Mesenchymal stem cell (in vitro differentiated cells and primary cell): ENCODE measurements around the gene ZNF837.
"Not testable (repeated sequence)": the region's sequence is repeated elsewhere in the genome, so short reads cannot be mapped to it uniquely, and the experiment has no call there.

ENCODE experiments used
- DNase-seq: peaks from one replicate; pipeline ENCODE4 v3.0.0-alpha.2; 2013
- H2AFZ ChIP-seq: one replicate; pipeline ENCODE4 v1.6.1; 2013; ENCODE audit warnings: low read depth, mild to moderate bottlenecking, control low read depth, inconsistent platforms, low read length, moderate library complexity
- H2AK5ac ChIP-seq: 2 replicates; pipeline ENCODE4 v1.6.1; 2013; ENCODE audit warnings: low read length, moderate library complexity, mild to moderate bottlenecking, inconsistent platforms; ENCODE audit not compliant: severe bottlenecking
- H2BK120ac ChIP-seq: one replicate; pipeline ENCODE4 v1.6.1; 2013; ENCODE audit warnings: low read depth, mild to moderate bottlenecking, inconsistent platforms, low read length, moderate library complexity
- H2BK12ac ChIP-seq, 2 experiments: one replicate each; pipeline ENCODE4 v1.6.1; 2013; ENCODE audit warnings: inconsistent platforms in 2 of 2, low read length in 2 of 2, mild to moderate bottlenecking in 2 of 2, moderate library complexity in 2 of 2, control low read depth in 1 of 2
- H2BK15ac ChIP-seq: one replicate; pipeline ENCODE4 v1.6.1; 2013; ENCODE audit warnings: mild to moderate bottlenecking, low read depth, inconsistent platforms; ENCODE audit not compliant: poor library complexity, severe bottlenecking
- H2BK5ac ChIP-seq: 2 replicates; pipeline ENCODE4 v1.6.1; 2013; ENCODE audit warnings: low read depth, mild to moderate bottlenecking, low read length, control low read depth, inconsistent platforms; ENCODE audit not compliant: poor library complexity, severe bottlenecking
- H3K14ac ChIP-seq, 2 experiments: one replicate each; pipeline ENCODE4 v1.6.1; 2013; ENCODE audit warnings: inconsistent platforms in 2 of 2, low read length in 2 of 2, control low read depth in 1 of 2, mild to moderate bottlenecking in 1 of 2, moderate library complexity in 1 of 2
- H3K18ac ChIP-seq, 2 experiments: one replicate each; pipeline ENCODE4 v1.6.1; 2013; ENCODE audit warnings: inconsistent platforms in 2 of 2, low read length in 2 of 2, control low read depth in 1 of 2, low read depth in 1 of 2, mild to moderate bottlenecking in 1 of 2
- H3K23ac ChIP-seq, 2 experiments: one replicate each; pipeline ENCODE4 v1.6.1; 2013; ENCODE audit warnings: inconsistent platforms in 2 of 2, low read length in 2 of 2, mild to moderate bottlenecking in 2 of 2, moderate library complexity in 2 of 2, control low read depth in 1 of 2
- H3K27ac ChIP-seq: 2 replicates; pipeline ENCODE4 v1.5.1; 2013; ENCODE audit warnings: mild to moderate bottlenecking, moderate library complexity, low read length, control low read depth, inconsistent platforms; ENCODE audit not compliant: poor library complexity, severe bottlenecking
- H3K27me3 ChIP-seq, 2 experiments: 2 replicates each; pipeline versions ENCODE4 v1.6.1 to v1.7.0; 2013; ENCODE audit warnings: low read length in 2 of 2, mild to moderate bottlenecking in 2 of 2, moderate library complexity in 2 of 2, control low read depth in 1 of 2, inconsistent platforms in 1 of 2; ENCODE audit not compliant: control insufficient read depth in 1 of 2, insufficient read depth in 1 of 2
- H3K36me3 ChIP-seq, 2 experiments: 2 replicates each; pipeline versions ENCODE4 v1.6.1 to v1.7.0; 2013; ENCODE audit warnings: low read length in 2 of 2, control low read depth in 1 of 2, inconsistent platforms in 1 of 2, low read depth in 1 of 2, mild to moderate bottlenecking in 1 of 2; ENCODE audit not compliant: insufficient read depth in 2 of 2, control insufficient read depth in 1 of 2
- H3K4ac ChIP-seq, 2 experiments: one replicate each; pipeline ENCODE4 v1.6.1; 2013; ENCODE audit warnings: inconsistent platforms in 2 of 2, low read length in 2 of 2, mild to moderate bottlenecking in 2 of 2, moderate library complexity in 2 of 2, control low read depth in 1 of 2, low read depth in 1 of 2
- H3K4me1 ChIP-seq: 2 replicates; pipeline ENCODE4 v1.6.1; 2013; ENCODE audit warnings: low read depth, low read length, control low read depth; ENCODE audit not compliant: control insufficient read depth, insufficient read depth
- H3K4me2 ChIP-seq: 2 replicates; pipeline ENCODE4 v1.6.1; 2013; ENCODE audit warnings: low read length, mild to moderate bottlenecking, inconsistent platforms; ENCODE audit not compliant: poor library complexity, severe bottlenecking
- H3K4me3 ChIP-seq, 2 experiments: 2 replicates each; pipeline versions ENCODE4 v1.5.1 to v1.7.0; 2013; ENCODE audit warnings: low read length in 2 of 2, mild to moderate bottlenecking in 2 of 2, control low read depth in 1 of 2, low read depth in 1 of 2; ENCODE audit not compliant: insufficient read depth in 1 of 2
- H3K79me1 ChIP-seq: replicated peaks from 2 replicates; pipeline ENCODE4 v1.6.1; 2013; ENCODE audit warnings: mild to moderate bottlenecking, control low read depth, low read length, inconsistent platforms; ENCODE audit not compliant: poor library complexity, severe bottlenecking
- H3K9ac ChIP-seq: 2 replicates; pipeline ENCODE4 v1.7.0; 2013; ENCODE audit warnings: mild to moderate bottlenecking, low read length, moderate library complexity
- H3K9me3 ChIP-seq: 2 replicates; pipeline ENCODE4 v1.7.0; 2013; ENCODE audit warnings: mild to moderate bottlenecking, low read length; ENCODE audit not compliant: control insufficient read depth
- H4K8ac ChIP-seq: one replicate; pipeline ENCODE4 v1.6.1; 2013; ENCODE audit warnings: inconsistent platforms, mild to moderate bottlenecking, low read length, moderate library complexity
- H4K91ac ChIP-seq: one replicate; pipeline ENCODE4 v1.6.1; 2013; ENCODE audit warnings: mild to moderate bottlenecking, low read length, inconsistent platforms
- WGBS: methylation state at CpG from one replicate; pipeline ENCODE4 v1.1.7; 2013; ENCODE audit warnings: mixed read lengths; 5-methylcytosine and 5-hydroxymethylcytosine counted together

The ZNF837 gene

DNA sequence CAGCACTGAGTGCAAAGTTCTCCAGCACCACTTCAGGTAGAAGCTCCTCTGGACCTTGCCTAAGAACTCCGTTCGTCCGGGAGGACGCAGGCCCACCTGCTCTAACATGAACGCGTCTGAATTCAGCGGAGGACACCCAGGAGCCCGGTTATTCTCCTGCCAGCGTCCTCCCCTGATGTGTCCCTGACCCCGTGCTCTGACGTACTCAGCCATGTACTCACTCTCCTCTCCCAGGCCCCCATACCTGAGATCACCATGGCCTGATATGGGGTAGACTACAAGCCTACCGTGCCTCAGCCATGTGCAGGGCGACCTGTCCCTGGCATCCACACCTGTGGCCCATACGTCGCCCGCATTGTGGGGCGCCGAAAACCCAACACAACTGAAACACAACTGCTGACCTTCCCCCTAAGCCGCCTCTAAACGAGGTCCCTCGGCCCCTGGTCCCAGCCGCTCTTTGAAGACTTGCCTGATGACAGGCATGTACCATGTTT, 26.9 kb upstream of the ZNF837 start:
- peak overlapping the region; percentile 98 to 99 for H3K4me3 ChIP-seq
- H2BK15ac ChIP-seq = peak overlapping the region; percentile 94
- H3K4me1 ChIP-seq = peaks cover 21% of the 10 kb centered on the region
- H2BK12ac ChIP-seq = peak overlapping the region; percentile 28 to 78
- H4K8ac ChIP-seq = peak overlapping the region; percentile 86
- no peaks in the 10 kb centered on the region for H3K9me3 ChIP-seq
- H3K4me2 ChIP-seq = peak overlapping the region; percentile 98
- no peaks in the 10 kb centered on the region for H3K27me3 ChIP-seq
- H3K9ac ChIP-seq = peak overlapping the region; percentile 98
- H3K4ac ChIP-seq = peak overlapping the region; percentile 76 to 99
- peak overlapping the region; percentile 92 for H4K91ac ChIP-seq
- peak overlapping the region; percentile 92 to 94 for H3K23ac ChIP-seq
- H3K27ac ChIP-seq = peak overlapping the region; percentile 59
- H3K18ac ChIP-seq = peak overlapping the region; percentile 95 to 98
- H3K14ac ChIP-seq = peak overlapping the region in 1 of 2 experiments; percentile 19
- H3K36me3 ChIP-seq = peaks cover 0 to 3% of the 10 kb centered on the region in 2 experiments
- peak overlapping the region; percentile 14 for H2AK5ac ChIP-seq
- no peak overlapping the region for H2BK5ac ChIP-seq
- H2BK120ac ChIP-seq = peak overlapping the region; percentile 73
- peaks cover 29% of the 10 kb centered on the region for H3K79me1 ChIP-seq
- WGBS = 28% methylated on average over 22 of the region's 22 CpGs
- H2AFZ ChIP-seq = peak overlapping the region; percentile 92
- peak; percentile 37 for DNase-seq

DNA sequence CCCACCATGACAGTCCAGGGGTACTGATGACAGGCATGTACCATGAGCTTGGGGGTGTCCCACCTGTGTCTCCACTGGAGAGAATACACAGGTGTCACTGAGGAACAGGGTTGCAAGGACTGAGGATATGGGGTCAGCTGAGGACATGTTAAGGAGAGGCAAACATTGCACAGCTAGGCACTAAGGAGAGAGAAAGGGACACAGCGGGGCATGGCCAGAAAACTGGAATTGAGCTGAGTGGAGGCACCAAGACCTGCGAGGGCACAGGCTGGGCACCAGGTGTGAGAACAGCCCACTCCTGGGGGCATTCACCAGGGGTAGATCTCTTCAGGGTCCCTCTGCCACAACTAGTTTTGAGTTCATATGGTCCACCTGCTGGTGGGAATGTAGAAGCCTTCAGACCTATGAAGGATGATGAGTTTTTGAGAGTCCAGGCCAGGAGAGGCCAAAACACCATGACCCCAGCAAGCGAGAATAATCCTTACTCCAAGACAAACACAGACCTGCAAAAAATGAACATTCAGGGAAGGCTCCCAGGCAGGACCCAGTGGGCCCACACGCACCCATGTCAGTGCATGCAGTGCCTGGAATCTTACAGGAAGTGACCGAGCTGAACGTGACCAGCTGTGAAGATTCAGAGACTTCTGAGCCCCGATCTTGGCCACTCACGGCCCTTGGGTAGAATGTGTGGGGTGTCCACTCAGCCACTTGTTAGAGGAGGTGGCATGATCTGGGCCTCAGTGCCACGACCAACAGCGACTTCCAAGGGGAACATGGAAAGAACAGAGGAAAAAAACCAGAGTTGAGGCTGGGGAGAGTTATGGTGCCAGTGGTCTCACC, 26.2 kb upstream of the ZNF837 start:
- Histone ChIP-seq H4K8ac (no peak overlapping the region), H3K23ac (peak overlapping the region in 1 of 2 experiments; percentile 27), H3K27ac (no peak overlapping the region), H3K14ac (no peak overlapping the region), H2BK120ac (no peak overlapping the region), H3K36me3 (peaks cover 0 to 3% of the 10 kb centered on the region in 2 experiments), H3K9ac (peak overlapping the region; percentile 98), H3K4ac (no peak overlapping the region), H2AK5ac (no peak overlapping the region), H2BK12ac (peak overlapping the region in 1 of 2 experiments; percentile 58), H2BK15ac (no peak overlapping the region), H3K4me1 (peaks cover 22% of the 10 kb centered on the region), H3K4me3 (peak overlapping the region in 1 of 2 experiments; percentile 99), H2BK5ac (no peak overlapping the region), H3K9me3 (no peaks in the 10 kb centered on the region), H2AFZ (no peak overlapping the region), H3K27me3 (no peaks in the 10 kb centered on the region), H3K4me2 (peak overlapping the region; percentile 98), H3K18ac (peak overlapping the region in 1 of 2 experiments; percentile 63), H4K91ac (no peak overlapping the region), H3K79me1 (peaks cover 30% of the 10 kb centered on the region)
- 72% methylated on average over 10 of the region's 10 CpGs for WGBS
- DNase-seq = peak; percentile 36

- H3K4me2 ChIP-seq = not testable (repeated sequence)
Observed at GRCh38 chr19:58403920-58404478, 23.2 kb upstream of the ZNF837 start.

More at GRCh38 chr19:58403920-58404478, 23.2 kb upstream of the ZNF837 start:
- H3K9ac ChIP-seq, DNase-seq, H4K91ac ChIP-seq, H3K27me3 ChIP-seq, H3K4me3 ChIP-seq, H3K27ac ChIP-seq, H2BK12ac ChIP-seq, H2AFZ ChIP-seq, H3K4ac ChIP-seq, H2BK15ac ChIP-seq, H2BK5ac ChIP-seq, H3K18ac ChIP-seq, H2AK5ac ChIP-seq, H3K23ac ChIP-seq, H4K8ac ChIP-seq, H3K36me3 ChIP-seq, H2BK120ac ChIP-seq, H3K9me3 ChIP-seq, H3K14ac ChIP-seq: not testable (repeated sequence)
- Histone ChIP-seq H3K4me1 (peaks cover 23% of the 10 kb centered on the region), H3K79me1 (peaks cover 23% of the 10 kb centered on the region)
- 65% methylated on average over 2 of the region's 5 CpGs for WGBS
